ENCODE results near the gene ERF. TPM values are rescaled to one million over a fixed set of nuclear protein-coding genes. Genes with fewer than 3 reads are reported as not detected.

ERF gene
- total and polyA plus RNA-seq, 2 of the 4 experiments (the other 2 are of a cell fraction): 5.2 to 32.4 TPM

DNA sequence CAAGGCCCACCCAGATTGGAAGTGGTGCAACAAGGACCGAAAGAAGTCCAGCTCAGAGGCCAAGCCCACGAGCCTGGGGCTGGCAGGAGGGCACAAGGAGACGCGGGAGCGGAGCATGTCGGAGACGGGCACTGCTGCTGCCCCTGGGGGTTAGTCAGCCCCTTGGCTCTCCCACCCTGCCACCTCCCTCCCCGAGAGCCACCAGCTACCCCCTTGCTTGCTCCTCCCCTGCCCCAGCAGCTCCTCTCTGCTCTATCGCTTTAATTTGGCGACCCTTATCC, 32.8 kb upstream of the ERF start:
- Histone ChIP-seq H3K4me2 (ENCODE audit: low read depth, low read length) (no peak overlapping the region), H3K9ac (ENCODE audit: low read depth, low read length) (no peak overlapping the region), H4K5ac (ENCODE audit: low read depth, low read length) (no peak overlapping the region), H3K4me3 (ENCODE audit: insufficient read depth, low read depth, low read length) (no peak overlapping the region), H2BK120ac (ENCODE audit: low read depth, low read length) (no peak overlapping the region), H3K79me1 (ENCODE audit: low read depth in 1 of 2, low read length in 2 of 2) (peaks cover 30 to 43% of the 10 kb centered on the region in 2 experiments), H3K4me1 (ENCODE audit: control insufficient read depth, insufficient read depth, low read length) (peaks cover 23% of the 10 kb centered on the region), H4K20me1 (ENCODE audit: insufficient read depth, low read length) (peaks cover 31% of the 10 kb centered on the region), H3K4ac (ENCODE audit: low read depth, low read length) (no peak overlapping the region), H3K23ac (ENCODE audit: low read depth, low read length) (no peak overlapping the region), H2BK15ac (ENCODE audit: low read depth, low read length) (no peak overlapping the region), H3K27ac (ENCODE audit: insufficient read depth, low read length) (no peak overlapping the region), H4K91ac (ENCODE audit: insufficient read depth, low read depth, low read length) (no peak overlapping the region), H2AFZ (replicated peaks; ENCODE audit: low read length, poor library complexity) (no peak overlapping the region), H3K36me3 (ENCODE audit: control insufficient read depth, insufficient read depth, low read length) (peaks cover 56% of the 10 kb centered on the region), H2AK9ac (replicated peaks; ENCODE audit: low read depth, low read length, poor library complexity) (no peak overlapping the region), H2BK5ac (ENCODE audit: low read depth, low read length, poor library complexity, severe bottlenecking) (no peak overlapping the region), H2BK20ac (ENCODE audit: low read depth, low read length) (no peak overlapping the region), H4K8ac (ENCODE audit: low read depth in 2 of 2, low read length in 2 of 2) (no peak overlapping the region), H3K18ac (ENCODE audit: low read depth, low read length) (no peak overlapping the region), H3K56ac (ENCODE audit: extremely low read depth, insufficient read depth, low read length) (no peak overlapping the region), H3K27me3 (ENCODE audit: control insufficient read depth, insufficient read depth, low read length) (no peaks in the 10 kb centered on the region), H3K9me3 (ENCODE audit: control insufficient read depth, insufficient read depth, low read length) (no peaks in the 10 kb centered on the region), H3K14ac (replicated peaks; ENCODE audit: low read depth, low read length) (no peak overlapping the region), H3K9me1 (ENCODE audit: insufficient read depth, low read length) (peaks cover 14% of the 10 kb centered on the region), H2AK5ac (ENCODE audit: low read depth, low read length) (no peak overlapping the region)
- intact Hi-C loops (cut with micrococcal nuclease) (no loop called here), dilution Hi-C loops (cut with HindIII; ENCODE audit: low sequenced_read_pairs, unreplicated experiment) (no loop called here), in situ Hi-C loops (cut with MboI; ENCODE audit: low sequenced_read_pairs) (no loop called here)
- POLR2A ChIA-PET (ENCODE audit: unreplicated experiment): interaction anchor here (0.6 kb wide), 1 partner anchor 15 kb away, joined by 3 read pairs; the partner anchor contains the start of gene PAFAH1B3
- ATAC-seq (ENCODE audit: low read depth) (no peak), DNase-seq (no peak)
- WGBS, 2 experiments (ENCODE audit: extremely low coverage in 2 of 2, insufficient read length in 1 of 2): 100% methylated on average over 1 of the region's 10 CpGs; no CpG with 5 or more reads in 1 of the 2 experiments
- no peak for TF ChIP-seq SMC3 (IDR thresholded peaks at IDR 0.05; ENCODE audit: low read depth, low read length)
- TF ChIP-seq, protein P1, sequence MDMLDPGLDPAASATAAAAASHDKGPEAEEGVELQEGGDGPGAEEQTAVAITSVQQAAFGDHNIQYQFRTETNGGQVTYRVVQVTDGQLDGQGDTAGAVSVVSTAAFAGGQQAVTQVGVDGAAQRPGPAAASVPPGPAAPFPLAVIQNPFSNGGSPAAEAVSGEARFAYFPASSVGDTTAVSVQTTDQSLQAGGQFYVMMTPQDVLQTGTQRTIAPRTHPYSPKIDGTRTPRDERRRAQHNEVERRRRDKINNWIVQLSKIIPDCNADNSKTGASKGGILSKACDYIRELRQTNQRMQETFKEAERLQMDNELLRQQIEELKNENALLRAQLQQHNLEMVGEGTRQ (IDR thresholded peaks at IDR 0.05; ENCODE audit: low read depth, low read length): no peak
- TF ChIP-seq POLR2A (IDR thresholded peaks at IDR 0.05; ENCODE audit: low read depth, low read length): no peak
- TF ChIP-seq, protein P2, sequence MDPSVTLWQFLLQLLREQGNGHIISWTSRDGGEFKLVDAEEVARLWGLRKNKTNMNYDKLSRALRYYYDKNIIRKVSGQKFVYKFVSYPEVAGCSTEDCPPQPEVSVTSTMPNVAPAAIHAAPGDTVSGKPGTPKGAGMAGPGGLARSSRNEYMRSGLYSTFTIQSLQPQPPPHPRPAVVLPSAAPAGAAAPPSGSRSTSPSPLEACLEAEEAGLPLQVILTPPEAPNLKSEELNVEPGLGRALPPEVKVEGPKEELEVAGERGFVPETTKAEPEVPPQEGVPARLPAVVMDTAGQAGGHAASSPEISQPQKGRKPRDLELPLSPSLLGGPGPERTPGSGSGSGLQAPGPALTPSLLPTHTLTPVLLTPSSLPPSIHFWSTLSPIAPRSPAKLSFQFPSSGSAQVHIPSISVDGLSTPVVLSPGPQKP (IDR thresholded peaks at IDR 0.05; ENCODE audit: borderline replicate concordance, low read depth, low read length): no peak
- TF ChIP-seq FOS (IDR thresholded peaks at IDR 0.05; ENCODE audit: low read depth, low read length): no peak
- no peak for TF ChIP-seq RFX5 (IDR thresholded peaks at IDR 0.05; ENCODE audit: low read depth, low read length)
- no peak for TF ChIP-seq RAD21 (IDR thresholded peaks at IDR 0.05; ENCODE audit: low read length)
- CTCF ChIA-PET: no interaction called here
- BruUV-seq (replicated peaks): no TSS peak
